HEK293T (cell line): Measurements from ENCODE around the gene SYCP2L.
"Not testable (repeated sequence)": the region's sequence is repeated elsewhere in the genome, so short reads cannot be mapped to it uniquely, and the experiment has no call there.

Source experiments
- CTCF ChIA-PET: fragments of 350-600 bp; formaldehyde crosslinking; extraction: SDS; loops from one replicate; lab custom pipeline; 2021; ENCODE audit warnings: antibody characterized with exemption, inconsistent platforms; lab: Yijun Ruan, JAX
- POLR2A ChIA-PET: fragments of 350-600 bp; formaldehyde crosslinking; extraction: SDS; loops from one replicate; lab custom pipeline; 2020; ENCODE audit warnings: antibody characterized with exemption, inconsistent platforms; lab: Yijun Ruan, JAX
- DNase-seq: peaks from one replicate; pipeline ENCODE4 v3.0.0; 2012; ENCODE audit warnings: mixed read lengths; ENCODE audit errors: extremely low spot score
- ARNT ChIP-seq: fragments of 450-650 bp; IDR thresholded peaks from 2 replicates; pipeline ENCODE4 v1.6.1; 2017; ENCODE audit warnings: mild to moderate bottlenecking
- BHLHE40 ChIP-seq: fragments of 450-650 bp; IDR thresholded peaks from 2 replicates; pipeline ENCODE4 v1.6.1; 2016; ENCODE audit warnings: mild to moderate bottlenecking, moderate library complexity, borderline replicate concordance
- CTBP1 ChIP-seq: fragments of 450-650 bp; IDR thresholded peaks from 2 replicates; pipeline ENCODE4 v1.6.1; 2016; ENCODE audit warnings: borderline replicate concordance
- ELF4 ChIP-seq: fragments of 450-650 bp; IDR thresholded peaks from 2 replicates; pipeline ENCODE4 v1.6.1; 2017; ENCODE audit warnings: antibody characterized with exemption
- FOXA1 ChIP-seq: fragments of 450-650 bp; IDR thresholded peaks from 2 replicates; pipeline ENCODE4 v1.6.1; 2016; ENCODE audit warnings: mild to moderate bottlenecking
- FOXK2 ChIP-seq: fragments of 450-650 bp; IDR thresholded peaks from 2 replicates; pipeline ENCODE4 v1.6.1; 2016; ENCODE audit warnings: mild to moderate bottlenecking
- FOXM1 ChIP-seq: fragments of 450-650 bp; IDR thresholded peaks from 2 replicates; pipeline ENCODE4 v1.6.1; 2017; ENCODE audit warnings: mild to moderate bottlenecking, borderline replicate concordance
- HDGF ChIP-seq: fragments of 450-650 bp; IDR thresholded peaks from 2 replicates; pipeline ENCODE4 v1.6.1; 2017; ENCODE audit warnings: antibody characterized with exemption, borderline replicate concordance
- L3MBTL2 ChIP-seq: fragments of 450-650 bp; conservative IDR thresholded peaks from 2 replicates; pipeline ENCODE4 v1.6.1; 2016; ENCODE audit warnings: mild to moderate bottlenecking
- LEF1 ChIP-seq: fragments of 450-650 bp; IDR thresholded peaks from 2 replicates; pipeline ENCODE4 v1.6.1; 2017; ENCODE audit warnings: mild to moderate bottlenecking, borderline replicate concordance
- NFRKB ChIP-seq: fragments of 450-650 bp; IDR thresholded peaks from 2 replicates; pipeline ENCODE4 v1.6.1; 2016; ENCODE audit warnings: mild to moderate bottlenecking, moderate library complexity
- SP1 ChIP-seq: fragments of 450-650 bp; IDR thresholded peaks from 2 replicates; pipeline ENCODE4 v1.6.1; 2017
- SUZ12 ChIP-seq: fragments of 450-650 bp; IDR thresholded peaks from 2 replicates; pipeline ENCODE4 v1.6.1; 2016; ENCODE audit warnings: mild to moderate bottlenecking
- TARDBP ChIP-seq: fragments of 450-650 bp; IDR thresholded peaks from 2 replicates; pipeline ENCODE4 v1.6.1; 2016
- ZNF384 ChIP-seq: fragments of 450-650 bp; IDR thresholded peaks from 2 replicates; pipeline ENCODE4 v1.6.1; 2016
- TF ChIP-seq, protein P1 (sequence below): fragments of 450-650 bp; IDR thresholded peaks from 2 replicates; pipeline ENCODE4 v1.6.1; 2016

The SYCP2L gene

DNA sequence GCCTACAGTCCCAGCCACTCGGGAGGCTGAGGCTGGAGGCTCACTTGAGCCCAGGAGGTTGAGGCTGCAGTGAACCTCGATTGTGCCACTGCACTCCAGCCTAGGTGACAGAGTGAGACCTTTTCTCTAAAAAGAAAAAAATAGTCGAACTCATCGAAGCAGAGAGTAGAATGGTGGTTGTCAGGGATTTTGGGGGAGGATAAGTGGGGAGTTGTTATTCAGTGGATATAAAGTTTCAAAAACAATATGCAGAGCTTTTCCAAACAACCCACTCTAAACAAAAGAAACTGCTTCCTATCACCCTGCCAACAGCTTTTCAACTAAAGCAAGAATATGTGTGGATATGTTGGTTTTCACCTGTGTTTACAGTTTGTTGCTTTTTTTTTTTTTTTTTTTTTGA, 37.0 kb upstream of the SYCP2L start:
- POLR2A ChIA-PET = interaction anchor here (1.4 kb wide), 1 partner anchor 37 kb away, joined by 7 read pairs; the partner anchor contains the start of gene SYCP2L
- TF ChIP-seq SUZ12 (no peak), NFRKB (no peak), TARDBP (no peak), ZNF384 (no peak), ELF4 (no peak), SP1 (no peak)
- CTCF ChIA-PET = interaction anchor here (1.5 kb wide), 1 partner anchor 10 kb away, joined by 3 read pairs; no protein-coding TSS in a partner anchor

DNA sequence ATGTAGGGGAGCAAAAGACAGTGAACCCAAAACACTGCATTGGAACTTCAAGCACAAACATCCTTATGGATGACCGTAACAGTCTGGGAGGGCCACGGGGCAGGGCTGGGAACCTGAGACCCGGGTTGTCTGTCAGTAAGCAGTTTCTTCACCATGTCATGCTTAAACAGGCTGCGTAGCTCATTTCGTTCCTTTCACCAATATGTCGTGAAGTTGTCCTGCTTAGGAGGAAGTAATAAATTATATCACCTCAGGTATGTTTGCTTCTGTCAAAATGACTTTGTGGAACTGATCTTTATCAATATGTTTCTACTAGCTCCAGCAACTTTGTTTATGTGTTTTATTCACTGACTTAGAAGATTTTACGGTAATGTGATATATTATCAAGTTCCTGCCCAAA, 36.1 kb upstream of the SYCP2L start:
- TF ChIP-seq, protein P1, sequence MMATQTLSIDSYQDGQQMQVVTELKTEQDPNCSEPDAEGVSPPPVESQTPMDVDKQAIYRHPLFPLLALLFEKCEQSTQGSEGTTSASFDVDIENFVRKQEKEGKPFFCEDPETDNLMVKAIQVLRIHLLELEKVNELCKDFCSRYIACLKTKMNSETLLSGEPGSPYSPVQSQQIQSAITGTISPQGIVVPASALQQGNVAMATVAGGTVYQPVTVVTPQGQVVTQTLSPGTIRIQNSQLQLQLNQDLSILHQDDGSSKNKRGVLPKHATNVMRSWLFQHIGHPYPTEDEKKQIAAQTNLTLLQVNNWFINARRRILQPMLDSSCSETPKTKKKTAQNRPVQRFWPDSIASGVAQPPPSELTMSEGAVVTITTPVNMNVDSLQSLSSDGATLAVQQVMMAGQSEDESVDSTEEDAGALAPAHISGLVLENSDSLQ = peak; percentile 60
- no peak for TF ChIP-seq FOXA1
- ChIA-PET POLR2A (interaction anchor here (1.4 kb wide), 1 partner anchor 36 kb away, joined by 7 read pairs; the partner anchor contains the start of gene SYCP2L), CTCF (interaction anchor here (1.5 kb wide), 1 partner anchor 11 kb away, joined by 3 read pairs; no protein-coding TSS in a partner anchor)
- peak; percentile 27 for DNase-seq

More for the DNA sequence above, 37.0 kb upstream of the SYCP2L start:
- no peak for DNase-seq

DNA sequence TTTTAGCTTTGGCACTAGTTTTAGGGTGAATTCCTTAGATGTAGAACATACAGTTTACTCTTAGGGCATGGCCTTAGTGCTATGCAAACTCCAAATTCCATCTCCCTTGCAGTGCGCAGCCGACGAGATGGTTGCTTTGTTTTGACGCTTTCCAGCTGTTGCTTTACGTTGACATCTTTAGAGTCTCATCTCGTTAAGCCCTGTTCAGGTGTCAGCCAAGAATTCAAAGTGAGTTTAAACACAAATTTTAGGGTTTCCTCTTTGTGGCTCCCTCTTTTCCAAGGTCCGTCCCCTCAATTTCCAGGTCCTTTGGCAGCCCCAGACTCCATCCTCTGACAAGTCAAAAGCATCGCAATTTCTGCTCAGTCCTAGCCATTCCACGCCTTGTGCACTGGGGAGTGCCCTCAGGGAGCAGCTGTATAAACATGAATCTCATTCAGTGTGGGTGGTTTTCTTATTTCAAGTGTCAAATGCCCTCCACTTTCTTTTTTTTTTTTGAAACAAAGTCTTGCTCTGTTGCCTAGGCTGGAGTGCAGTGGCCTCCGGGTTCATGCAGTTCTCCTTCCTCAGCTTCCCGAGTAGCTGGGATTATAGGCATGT, 34.4 kb upstream of the SYCP2L start:
- no peak for DNase-seq
- CTCF ChIA-PET = interaction anchor here (0.6 kb wide), 1 partner anchor 802 kb away, joined by 4 read pairs; no protein-coding TSS in a partner anchor
- POLR2A ChIA-PET = interaction anchor here (1.1 kb wide), 1 partner anchor 34 kb away, joined by 3 read pairs; the partner anchor contains the start of gene SYCP2L
- TF ChIP-seq L3MBTL2 = no peak
- no peak for TF ChIP-seq ELF4
- no peak for TF ChIP-seq LEF1
- TF ChIP-seq SP1 = no peak
- TF ChIP-seq FOXM1 = no peak
- TF ChIP-seq ZNF384 = no peak
- TF ChIP-seq SUZ12 = no peak
- no peak for TF ChIP-seq ARNT
- no peak for TF ChIP-seq FOXA1
- TF ChIP-seq TARDBP = no peak
- TF ChIP-seq FOXK2 = no peak
- TF ChIP-seq, protein P1 = no peak

DNA sequence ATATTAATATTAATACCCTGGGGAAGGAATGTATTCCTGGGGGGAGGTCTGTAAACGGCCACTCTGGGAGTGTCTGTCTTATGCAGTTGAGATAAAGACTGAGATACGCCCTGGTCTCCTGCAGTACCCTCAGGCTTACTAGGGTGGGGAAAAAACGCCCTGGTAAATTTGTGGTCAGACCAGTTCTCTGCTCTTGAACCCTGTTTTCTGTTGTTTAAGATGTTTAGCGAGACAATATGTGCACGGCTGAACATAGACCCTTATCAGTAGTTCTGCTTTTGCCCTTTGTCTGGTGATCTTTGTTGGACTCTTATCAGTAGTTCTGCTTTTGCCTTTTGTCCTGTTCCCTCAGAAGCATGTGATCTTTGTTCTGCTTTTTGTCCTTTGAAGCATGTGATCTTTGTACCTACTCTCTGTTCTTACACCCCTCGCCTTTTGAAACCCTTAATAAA, 33.0 kb upstream of the SYCP2L start:
- DNase-seq, CTCF ChIA-PET: not testable (repeated sequence)
- POLR2A ChIA-PET = interaction anchor here (1.5 kb wide), 1 partner anchor 34 kb away, joined by 5 read pairs; the partner anchor contains the start of gene SYCP2L

DNA sequence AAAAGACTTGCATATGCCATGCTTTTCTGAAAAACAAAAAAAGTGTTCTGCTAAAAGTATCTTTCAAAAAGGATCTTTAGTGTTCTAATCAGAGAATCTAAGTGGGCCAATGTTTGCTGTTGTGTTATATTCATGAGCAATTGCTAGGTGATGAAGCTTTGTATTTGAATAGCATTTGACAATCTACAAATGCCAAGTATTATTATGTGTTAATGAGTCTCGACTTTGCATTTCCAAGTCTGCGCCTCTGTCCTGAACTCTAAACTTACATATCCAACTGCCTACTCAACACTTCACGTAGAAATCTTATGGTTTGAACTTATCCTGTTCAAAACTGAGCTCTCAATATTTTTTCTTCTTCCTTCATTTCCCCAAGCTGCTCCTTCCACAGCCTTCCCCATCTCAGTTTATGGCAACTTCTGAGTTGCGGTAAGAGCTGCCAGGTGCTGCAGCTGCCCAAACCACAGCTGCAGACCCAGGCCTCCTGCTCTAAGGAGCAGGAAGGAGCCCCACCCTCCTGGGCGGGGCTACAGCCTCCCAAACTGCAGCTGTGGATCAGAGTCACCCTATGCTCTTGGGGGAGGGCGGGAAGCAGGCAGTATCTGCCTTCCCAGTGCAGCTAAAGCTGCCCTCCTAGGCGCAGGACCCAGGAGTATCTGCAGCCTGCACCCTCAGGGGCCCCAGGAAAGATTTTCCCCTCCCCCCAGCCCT, 31.8 kb upstream of the SYCP2L start:
- TF ChIP-seq NFRKB (no peak), LEF1 (no peak), SUZ12 (no peak), FOXA1 (no peak), BHLHE40 (no peak), FOXK2 (no peak), FOXM1 (no peak), TARDBP (no peak), HDGF (no peak), CTBP1 (no peak), L3MBTL2 (no peak), SP1 (no peak), ELF4 (no peak), ARNT (no peak)
- TF ChIP-seq, protein P1 = no peak
- ChIA-PET POLR2A (interaction anchor here (1.5 kb wide), 1 partner anchor 32 kb away, joined by 5 read pairs; the partner anchor contains the start of gene SYCP2L), CTCF (interaction anchor here (0.6 kb wide), 1 partner anchor 11 kb away, joined by 7 read pairs; no protein-coding TSS in a partner anchor)
- DNase-seq = no peak

DNA sequence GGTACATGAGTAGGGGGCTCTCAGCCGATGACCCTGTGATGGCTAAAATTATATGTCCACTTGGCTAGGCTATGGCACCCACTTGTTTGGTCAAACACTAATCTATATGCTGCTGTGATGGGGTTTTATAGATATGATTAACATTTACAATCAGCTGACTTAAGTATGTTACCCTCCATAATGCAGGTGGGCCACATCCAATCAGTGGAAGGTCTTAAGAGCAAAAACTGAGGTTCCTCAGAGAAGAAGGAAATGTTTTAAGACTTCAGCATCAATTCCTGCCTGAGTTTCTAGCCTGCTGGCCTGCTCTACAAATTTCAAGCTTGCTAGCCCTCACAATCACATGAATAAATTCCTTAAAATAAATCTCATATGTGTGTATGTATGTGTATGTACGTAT, 29.6 kb upstream of the SYCP2L start:
- CTCF ChIA-PET = interaction anchor here (0.6 kb wide), 1 partner anchor 1647 kb away, joined by 3 read pairs; no protein-coding TSS in a partner anchor
- TF ChIP-seq HDGF = no peak
- TF ChIP-seq SP1 = no peak
- no peak for TF ChIP-seq L3MBTL2
- TF ChIP-seq ZNF384 = no peak
- no peak for TF ChIP-seq TARDBP

More for the DNA sequence above, 29.6 kb upstream of the SYCP2L start:
- POLR2A ChIA-PET = no interaction called here
- DNase-seq = no peak
